Activated CD8-positive, alpha-beta memory T cell treated with anti-CD3 and anti-CD28 coated beads for 48 hours (primary cell): Measurements from ENCODE around the gene BEST4.
"Not testable (repeated sequence)": the region's sequence is repeated elsewhere in the genome, so short reads cannot be mapped to it uniquely, and the experiment has no call there.

ENCODE experiments used
- DNase-seq, 3 experiments: peaks; one replicate each; pipeline ENCODE4 v3.0.0-alpha.2; 2020; ENCODE audit warnings: low read depth in 2 of 3, low spot score in 2 of 3

BEST4 gene

DNA sequence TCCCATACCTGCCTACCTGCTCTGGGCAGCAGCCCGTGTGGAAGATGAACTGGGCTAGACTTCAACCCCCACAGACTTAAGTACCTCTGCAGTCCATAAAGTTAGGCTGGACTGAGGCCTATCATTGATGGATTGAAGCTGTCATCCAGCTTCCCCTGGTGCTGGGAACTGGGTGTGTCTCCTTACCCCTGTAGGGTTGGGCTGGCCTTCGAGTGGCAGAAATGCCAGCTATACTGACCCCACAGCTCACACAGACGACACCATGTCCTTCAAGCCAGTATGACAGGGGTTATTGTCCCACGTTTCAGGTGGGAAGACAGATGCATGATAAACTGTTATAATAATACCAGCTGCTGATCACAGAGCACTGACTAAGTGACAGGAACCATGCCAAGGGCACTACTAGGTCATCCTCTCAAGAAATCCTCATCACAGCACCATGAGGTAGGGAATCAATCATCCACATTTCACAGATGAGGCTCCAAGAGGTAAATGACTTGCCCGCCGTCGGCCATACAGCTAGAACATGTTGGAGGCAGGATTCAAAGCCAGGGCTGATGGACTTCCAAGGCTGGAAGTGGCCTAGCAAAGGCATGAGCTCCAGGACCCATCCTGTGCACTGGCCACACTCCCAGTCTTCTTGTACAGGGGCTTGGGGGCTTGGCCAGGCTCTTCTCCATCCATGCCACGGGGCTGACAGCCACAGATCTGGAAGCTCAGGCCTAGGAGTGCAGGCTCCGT is at the start of gene BEST4:
BEST4 (minus strand) TSS at position 51 of the 741 bp plus-strand sequence. CDS start 465 bp downstream, outside the sequence.
- no peak for DNase-seq

DNA sequence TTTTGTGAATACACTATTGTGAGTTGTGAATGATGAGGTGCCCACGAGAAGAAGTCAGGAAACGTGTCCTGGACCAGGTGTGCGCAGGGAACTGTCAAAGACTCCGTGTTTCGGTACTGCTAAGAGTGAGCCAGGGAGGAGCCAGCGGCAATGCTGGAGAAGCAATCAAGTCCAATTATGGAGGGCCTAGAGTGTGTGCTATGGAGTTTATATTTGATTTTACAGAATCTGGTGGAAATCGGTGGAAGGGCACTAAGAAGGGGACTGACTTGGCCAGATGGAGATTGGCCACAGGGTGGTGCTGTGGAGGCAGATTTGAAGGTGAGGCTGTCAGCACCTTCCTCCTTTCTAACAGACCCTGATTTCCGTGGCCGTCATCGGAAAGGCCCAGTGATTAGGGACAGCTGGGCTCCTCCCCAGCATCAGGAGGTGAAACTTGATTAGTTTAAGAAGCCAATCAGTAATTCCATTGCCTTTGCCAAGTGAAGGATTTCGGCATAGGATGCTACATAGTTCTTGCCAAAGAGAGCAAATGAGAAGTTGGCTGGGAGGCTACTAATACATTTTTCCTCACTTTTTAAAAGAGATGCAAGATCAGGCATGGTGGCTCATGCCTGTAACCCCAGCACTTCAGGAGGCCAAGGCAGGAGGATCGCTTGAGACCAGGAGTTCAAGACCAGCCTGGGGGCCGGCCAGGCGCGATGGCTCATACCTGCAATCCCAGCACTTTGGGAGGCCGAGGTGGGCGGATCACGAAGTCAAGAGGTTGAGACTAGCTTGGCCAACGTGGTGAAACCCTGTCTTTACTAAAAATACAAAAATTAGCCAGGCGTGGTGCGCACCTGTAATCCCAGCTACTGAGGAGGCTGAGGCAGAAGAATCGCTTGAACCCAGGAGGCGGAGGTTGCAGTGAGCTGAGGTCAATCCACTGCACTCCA is 48.0 kb upstream of the BEST4 start:
- DNase-seq: peak; percentile 56 to 80 (median 74)

DNA sequence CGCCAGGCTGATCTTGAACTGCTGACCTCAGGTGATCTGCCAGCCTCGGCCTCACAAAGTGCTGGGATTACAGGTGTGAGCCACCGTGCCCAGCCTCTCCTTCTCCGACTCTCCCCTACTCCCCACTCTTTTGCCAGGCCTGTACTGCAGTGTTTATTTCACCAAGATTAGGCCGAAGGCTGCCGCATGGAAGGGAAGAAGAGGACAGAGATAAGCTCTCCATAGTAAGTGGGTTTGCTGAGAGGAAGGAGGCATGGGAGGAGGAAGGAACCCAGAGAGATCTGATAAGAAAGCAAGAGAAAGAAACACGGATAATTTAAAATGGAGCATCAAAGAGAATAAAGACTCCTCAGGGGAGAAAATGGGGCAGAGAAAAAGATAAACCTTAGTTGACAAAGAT is 46.4 kb upstream of the BEST4 start:
- no peak for DNase-seq

GRCh38 chr1:44832056-44832705 is 44.2 kb upstream of the BEST4 start:
- no peak for DNase-seq

- no peak for DNase-seq
These were observed 43.5 kb upstream of the BEST4 start for GRCh38 chr1:44831516-44831915.

- DNase-seq: no peak
These were observed 42.9 kb upstream of the BEST4 start for GRCh38 chr1:44830900-44831304.

GRCh38 chr1:44829506-44830384 is 41.8 kb upstream of the BEST4 start:
- no peak for DNase-seq

DNA sequence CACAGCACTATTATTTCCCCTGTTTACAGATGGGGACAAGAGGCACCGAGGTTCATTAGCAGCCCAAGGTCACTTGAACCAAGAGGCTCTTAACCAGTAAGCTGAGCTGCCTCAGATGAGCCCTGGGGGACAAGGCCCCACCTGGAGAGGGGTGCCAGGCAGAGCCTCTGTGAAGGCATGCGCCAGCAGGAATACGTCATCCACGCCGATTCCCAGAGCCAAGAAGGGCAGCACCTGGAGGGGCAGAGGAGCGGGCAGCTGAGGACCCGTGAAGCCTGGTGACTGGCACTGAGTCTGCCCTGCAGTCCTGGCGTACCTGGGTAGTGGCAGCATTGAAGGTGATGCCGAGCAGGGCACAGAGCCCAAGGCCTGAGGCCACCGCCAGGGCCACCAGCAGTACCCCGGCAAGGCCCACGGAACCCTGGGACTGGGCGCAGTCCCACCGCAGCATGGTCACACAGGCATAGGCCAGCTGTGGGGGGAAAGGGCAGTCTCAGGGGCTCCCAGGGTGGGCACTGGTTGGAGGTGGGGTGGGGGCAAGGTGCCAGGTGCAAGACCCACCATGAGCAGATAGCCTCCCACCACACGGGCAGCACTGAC is 41.0 kb upstream of the BEST4 start:
- DNase-seq: no peak

DNA sequence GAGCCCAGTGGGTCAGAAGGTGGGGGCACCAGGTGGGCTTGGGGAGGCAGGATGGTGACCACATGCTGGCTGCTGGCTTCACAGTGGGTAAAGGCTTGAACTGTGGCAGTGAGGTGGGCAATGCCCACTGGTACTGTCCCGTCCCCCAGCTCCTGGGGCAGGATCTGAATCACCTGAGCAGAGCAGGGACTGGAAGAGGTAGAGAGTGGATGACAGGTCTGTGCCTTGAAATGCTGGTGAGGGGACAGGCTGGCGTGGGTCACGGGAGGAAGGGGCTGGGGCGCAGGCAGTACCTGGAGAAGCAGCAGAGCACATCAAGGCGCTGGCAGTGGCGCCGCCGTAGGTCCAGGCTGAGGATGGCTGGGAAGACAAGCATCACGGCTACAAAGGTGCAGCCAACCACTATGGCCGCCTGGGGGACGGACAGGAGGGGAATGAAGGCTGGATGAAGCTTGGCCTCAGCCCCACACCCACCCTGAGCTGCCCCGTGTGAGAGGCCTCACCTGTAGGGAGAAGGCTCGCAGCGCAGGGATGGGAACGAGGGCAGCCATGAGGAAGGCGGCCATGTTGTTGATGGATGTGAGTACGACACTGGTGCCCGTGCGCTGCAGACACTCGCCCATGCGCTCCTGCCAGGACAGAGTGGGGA is 40.2 kb upstream of the BEST4 start:
- no peak for DNase-seq

GRCh38 chr1:44827197-44828002 is 39.4 kb upstream of the BEST4 start:
- DNase-seq: no peak

DNA sequence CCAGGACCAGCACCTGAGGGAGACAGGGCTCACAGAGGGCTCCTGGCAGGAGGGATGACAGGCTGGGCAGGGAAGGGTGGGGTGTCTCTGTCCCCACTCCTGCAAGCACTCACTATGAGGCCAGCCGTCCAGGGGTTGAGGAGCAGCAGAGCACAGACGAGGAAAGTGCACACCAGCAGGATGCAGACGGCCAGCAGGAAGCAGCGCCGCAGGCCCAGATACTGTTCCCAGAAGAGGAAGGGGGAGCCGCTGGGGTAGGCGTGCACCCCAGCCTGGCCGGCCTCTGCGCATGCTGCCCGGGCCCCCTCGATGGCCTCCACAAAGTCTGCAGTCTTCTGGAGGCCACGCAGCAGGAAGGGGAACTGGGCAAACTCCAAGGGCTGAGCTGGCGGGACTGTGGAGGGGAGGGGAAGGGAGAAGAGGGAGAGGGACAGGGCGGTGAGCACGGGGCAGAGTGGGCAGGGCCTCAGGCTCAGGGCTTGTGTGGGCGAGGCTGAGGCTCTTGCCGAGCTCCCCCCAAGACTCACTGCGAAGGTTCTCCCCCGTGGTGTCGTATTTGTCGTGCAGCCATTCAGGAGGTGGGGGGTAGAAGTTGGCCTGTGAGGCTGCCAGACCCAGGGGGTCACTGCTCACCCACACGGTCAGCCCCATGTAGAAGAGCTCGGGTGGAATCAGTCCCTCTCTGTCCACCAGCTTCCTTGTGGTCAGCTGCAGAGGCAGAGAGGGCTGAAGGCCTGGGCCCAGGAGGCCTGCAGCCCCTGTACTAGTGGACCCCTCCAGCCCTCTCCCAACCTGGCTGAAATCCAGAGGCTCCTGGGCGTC is 38.6 kb upstream of the BEST4 start:
- no peak for DNase-seq

DNA sequence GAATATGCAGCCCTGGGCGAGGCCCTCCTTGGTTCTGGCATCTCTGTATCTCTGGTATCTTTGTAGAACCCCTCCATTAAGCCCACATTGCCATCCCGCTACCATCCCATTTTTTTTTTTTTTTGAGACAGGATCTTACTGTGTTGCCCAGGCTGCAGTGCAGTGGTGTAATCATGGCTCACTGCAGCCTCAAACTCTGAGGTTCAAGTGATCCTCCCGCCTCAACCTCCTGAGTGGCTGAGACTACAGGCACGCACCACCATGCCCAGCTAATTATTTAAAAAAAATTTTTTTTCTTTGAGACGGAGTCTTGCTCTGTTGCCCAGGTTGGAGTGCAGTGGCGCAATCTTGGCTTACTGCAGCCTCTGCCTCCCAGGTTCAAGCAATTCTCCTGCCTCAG is 36.4 kb upstream of the BEST4 start:
- not testable (repeated sequence) for DNase-seq

DNA sequence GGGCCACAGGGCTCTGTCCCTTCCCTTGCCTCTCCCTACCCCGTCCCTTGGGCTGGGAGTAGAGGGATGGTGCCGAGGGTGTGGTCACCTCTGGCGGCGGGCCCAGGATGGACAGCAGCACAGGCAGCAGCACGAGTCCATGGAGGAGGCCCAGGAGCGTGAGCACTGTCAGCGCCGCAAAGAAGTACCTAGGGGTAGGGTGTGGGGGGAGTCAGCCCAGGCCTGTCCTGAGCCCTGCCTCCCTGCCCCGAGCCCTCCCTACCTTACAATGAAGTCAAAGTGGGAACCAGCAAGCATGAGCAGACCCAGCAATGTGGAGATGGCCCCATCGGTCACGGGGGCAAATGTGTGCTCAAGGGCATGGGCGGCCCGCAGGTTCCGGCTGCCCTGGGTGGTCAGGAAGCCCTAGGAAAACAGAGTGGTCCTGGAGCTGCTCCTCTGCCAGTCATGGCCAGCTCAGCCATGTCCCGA is 35.0 kb upstream of the BEST4 start:
- DNase-seq: no peak

- no peak for DNase-seq
These were observed 34.2 kb upstream of the BEST4 start for GRCh38 chr1:44822131-44822701.

DNA sequence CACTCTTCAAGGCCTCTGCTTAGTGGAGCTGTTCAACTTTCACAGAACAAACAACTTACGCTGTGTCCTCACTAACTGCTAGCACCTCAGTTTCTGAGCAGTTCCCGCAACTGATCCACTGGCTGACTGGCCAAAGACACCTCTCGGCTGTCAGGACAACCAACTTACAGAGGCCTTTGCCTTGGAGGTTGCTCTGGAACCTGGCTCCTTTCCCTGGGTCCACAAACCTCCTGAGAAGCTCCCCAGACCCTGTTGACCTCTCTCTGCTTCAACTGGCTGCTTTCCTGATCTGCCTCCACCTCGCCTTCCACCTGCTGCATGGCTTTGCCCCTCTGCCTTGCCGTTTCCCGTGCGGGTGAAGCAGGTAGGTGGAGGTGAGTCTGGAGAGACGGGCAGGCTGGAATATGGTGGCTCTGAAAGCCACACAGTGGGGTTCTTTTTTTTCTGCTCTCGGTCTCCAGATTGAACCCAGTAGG is 33.3 kb upstream of the BEST4 start:
- no peak for DNase-seq

DNA sequence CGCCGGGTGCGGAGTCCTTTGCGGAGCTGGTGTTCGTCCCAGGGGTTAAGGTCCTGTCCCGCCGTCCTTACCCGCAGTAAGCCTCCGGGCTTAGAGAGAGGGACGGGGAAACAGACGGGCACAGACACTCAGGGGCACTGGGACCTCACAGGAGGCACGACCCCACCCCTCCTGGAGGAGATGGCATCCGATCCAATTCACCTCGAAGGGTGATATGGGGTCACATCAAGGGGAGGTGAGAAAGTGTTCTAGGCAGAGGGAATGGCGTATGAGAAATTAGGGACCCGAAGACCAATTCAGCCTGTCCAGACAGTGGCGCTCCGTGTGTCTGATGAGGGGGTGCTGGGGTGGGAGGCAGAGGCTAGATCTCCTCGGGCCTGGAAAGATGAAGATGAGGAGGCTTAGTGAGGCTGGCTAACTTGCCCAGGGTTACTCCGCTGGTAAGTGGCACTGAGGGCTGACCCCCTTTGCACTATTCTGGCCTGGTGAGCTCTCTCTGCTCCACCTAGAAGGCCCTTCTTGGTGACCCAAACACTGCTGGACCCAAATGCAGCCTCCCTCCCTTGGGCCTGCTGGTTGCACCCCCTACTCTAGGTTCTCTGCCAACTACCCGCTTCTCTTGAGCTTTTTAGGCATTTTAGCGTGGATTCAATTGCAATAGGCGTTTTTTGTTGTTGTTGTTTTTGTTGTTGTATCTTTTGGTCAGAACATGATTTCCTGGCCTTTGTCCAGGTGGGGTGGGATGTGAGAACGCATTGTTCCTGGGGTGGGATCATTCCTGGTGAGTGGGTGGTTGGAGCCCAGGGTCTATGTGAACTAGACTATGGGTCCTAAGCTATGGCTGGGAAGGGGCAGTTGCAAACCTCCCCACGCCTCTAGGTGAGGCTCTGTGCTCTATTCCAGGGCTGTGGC is 32.6 kb upstream of the BEST4 start:
- DNase-seq: no peak
